ENCODE data around the gene AASDHPPT. TPM values are rescaled to one million over a fixed set of nuclear protein-coding genes. Genes with fewer than 3 reads are reported as not detected.

Gene AASDHPPT, protein sequence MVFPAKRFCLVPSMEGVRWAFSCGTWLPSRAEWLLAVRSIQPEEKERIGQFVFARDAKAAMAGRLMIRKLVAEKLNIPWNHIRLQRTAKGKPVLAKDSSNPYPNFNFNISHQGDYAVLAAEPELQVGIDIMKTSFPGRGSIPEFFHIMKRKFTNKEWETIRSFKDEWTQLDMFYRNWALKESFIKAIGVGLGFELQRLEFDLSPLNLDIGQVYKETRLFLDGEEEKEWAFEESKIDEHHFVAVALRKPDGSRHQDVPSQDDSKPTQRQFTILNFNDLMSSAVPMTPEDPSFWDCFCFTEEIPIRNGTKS
- 27.3 TPM for polyA plus RNA-seq (2013, experiment 1 of 2)
- 29.6 TPM for polyA plus RNA-seq (2013, experiment 2 of 2)

DNA sequence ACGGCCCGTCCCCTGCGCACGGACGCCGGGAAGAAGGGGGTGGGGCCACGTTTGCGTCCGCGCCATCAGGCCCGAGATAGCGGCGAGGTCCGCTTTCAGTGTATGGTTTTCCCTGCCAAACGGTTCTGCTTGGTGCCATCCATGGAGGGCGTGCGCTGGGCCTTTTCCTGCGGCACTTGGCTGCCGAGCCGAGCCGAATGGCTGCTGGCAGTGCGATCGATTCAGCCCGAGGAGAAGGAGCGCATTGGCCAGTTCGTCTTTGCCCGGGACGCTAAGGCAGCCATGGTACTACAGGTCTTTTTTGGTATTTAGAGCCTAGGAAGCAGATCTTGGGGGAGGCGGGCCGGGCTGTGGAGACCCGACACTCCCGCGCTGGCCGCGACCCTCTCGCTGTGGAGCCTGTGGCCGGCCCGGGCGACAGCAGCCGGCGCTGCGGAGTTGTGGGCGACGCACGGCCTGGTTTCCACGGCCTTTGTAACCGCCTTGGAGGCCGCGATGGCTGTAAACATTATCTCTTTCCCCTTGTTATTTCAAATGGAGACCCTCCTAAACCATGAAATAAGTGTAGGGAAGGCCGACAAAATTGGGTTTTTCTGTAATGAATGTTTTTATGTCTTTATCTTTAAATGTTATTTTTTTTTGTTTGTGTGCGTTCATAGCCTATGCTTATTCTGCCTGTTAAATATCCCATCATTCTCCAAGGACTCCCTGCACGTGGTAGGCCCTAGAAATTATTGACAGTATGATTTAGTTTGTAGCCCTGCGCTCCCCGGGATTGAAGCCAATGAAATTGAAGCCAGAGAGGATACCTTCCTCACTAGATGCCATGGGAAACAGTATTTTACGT, at the start of gene AASDHPPT:
Gene AASDHPPT, plus strand, starts transcription at position 54 of the 847 bp plus-strand sequence. Its CDS starts 49 bp downstream, at position 103.
- H3K23ac ChIP-seq (ENCODE audit: low read length in 2 of 2): peak within 1 kb of the TSS in 1 of 2 experiments; percentile 97
- H3K4me2 ChIP-seq (ENCODE audit: low read length, poor library complexity, severe bottlenecking): peak within 1 kb of the TSS; percentile 81
- H3K27me3 ChIP-seq (ENCODE audit: control insufficient read depth in 1 of 2, insufficient read depth in 1 of 2, low read length in 2 of 2): no peaks in the 10 kb centered on the region
- H3K9me3 ChIP-seq (ENCODE audit: control insufficient read depth, low read length): no peaks in the 10 kb centered on the region
- no peak within 1 kb of the TSS for H2AK5ac ChIP-seq (ENCODE audit: low read length, severe bottlenecking)
- peak within 1 kb of the TSS; percentile 87 for H4K8ac ChIP-seq (ENCODE audit: low read length)
- no peak within 1 kb of the TSS for H2BK12ac ChIP-seq (ENCODE audit: low read length in 2 of 2)
- H2BK120ac ChIP-seq (ENCODE audit: low read depth, low read length): peak within 1 kb of the TSS; percentile 29
- H3K79me1 ChIP-seq (replicated peaks; ENCODE audit: low read length, poor library complexity, severe bottlenecking): peaks cover 12% of the 10 kb centered on the region
- WGBS: under 1% methylated on average over 50 of the region's 55 CpGs
- H3K4me1 ChIP-seq (ENCODE audit: control insufficient read depth, insufficient read depth, low read depth, low read length): no peaks in the 10 kb centered on the region
- peak within 1 kb of the TSS; percentile 55 for H2BK15ac ChIP-seq (ENCODE audit: low read depth, poor library complexity, severe bottlenecking)
- peaks cover 0 to 32% of the 10 kb centered on the region in 2 experiments for H3K36me3 ChIP-seq (ENCODE audit: control insufficient read depth in 1 of 2, insufficient read depth in 2 of 2, low read depth in 1 of 2, low read length in 2 of 2)
- H3K18ac ChIP-seq (ENCODE audit: low read depth in 1 of 2, low read length in 2 of 2): peak within 1 kb of the TSS; percentile 97 to 100
- H4K91ac ChIP-seq (ENCODE audit: low read length): peak within 1 kb of the TSS; percentile 83
- H3K4me3 ChIP-seq (ENCODE audit: insufficient read depth in 1 of 2, low read depth in 1 of 2, low read length in 2 of 2): peak within 1 kb of the TSS; percentile 99 to 100
- peak within 1 kb of the TSS; percentile 79 to 99 for H3K4ac ChIP-seq (ENCODE audit: low read depth in 1 of 2, low read length in 2 of 2)
- no peak for DNase-seq
- H3K14ac ChIP-seq (ENCODE audit: low read length in 2 of 2): peak within 1 kb of the TSS in 1 of 2 experiments; percentile 100
- H2BK5ac ChIP-seq (ENCODE audit: low read depth, low read length, poor library complexity, severe bottlenecking): no peak within 1 kb of the TSS
- H3K27ac ChIP-seq (ENCODE audit: low read length, poor library complexity, severe bottlenecking): peak within 1 kb of the TSS; percentile 93
- peak within 1 kb of the TSS; percentile 97 for H2AFZ ChIP-seq (ENCODE audit: low read depth, low read length)
- peak within 1 kb of the TSS; percentile 100 for H3K9ac ChIP-seq (ENCODE audit: low read length)

DNA sequence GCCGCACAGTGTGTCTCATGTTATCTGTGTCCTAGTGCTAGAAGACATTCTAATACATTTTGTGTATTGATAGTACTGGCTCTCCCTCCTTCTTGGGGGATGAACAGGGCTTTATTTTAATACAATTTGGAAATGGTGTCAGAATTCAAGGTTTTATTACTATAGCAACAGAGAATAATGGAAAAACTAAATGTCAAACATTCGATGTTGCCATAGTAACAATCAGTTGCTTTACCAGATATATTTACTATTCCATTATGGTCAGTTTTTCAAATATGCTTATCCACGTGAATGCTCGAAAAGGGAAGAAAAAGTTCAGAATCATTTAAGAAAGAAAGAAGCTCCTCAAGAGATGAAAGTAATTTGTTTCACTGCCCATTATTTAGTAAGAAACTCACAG, 46.9 kb upstream of the AASDHPPT start:
- Histone ChIP-seq H3K4ac (ENCODE audit: low read depth in 1 of 2, low read length in 2 of 2) (no peak overlapping the region), H2AK5ac (ENCODE audit: low read length, severe bottlenecking) (no peak overlapping the region), H2BK12ac (ENCODE audit: low read length in 2 of 2) (no peak overlapping the region), H4K8ac (ENCODE audit: low read length) (no peak overlapping the region), H4K91ac (ENCODE audit: low read length) (no peak overlapping the region), H3K4me3 (ENCODE audit: insufficient read depth in 1 of 2, low read depth in 1 of 2, low read length in 2 of 2) (no peak overlapping the region), H3K27me3 (ENCODE audit: control insufficient read depth in 1 of 2, insufficient read depth in 1 of 2, low read length in 2 of 2) (no peaks in the 10 kb centered on the region), H3K79me1 (replicated peaks; ENCODE audit: low read length, poor library complexity, severe bottlenecking) (no peaks in the 10 kb centered on the region), H3K4me2 (ENCODE audit: low read length, poor library complexity, severe bottlenecking) (no peak overlapping the region), H3K23ac (ENCODE audit: low read length in 2 of 2) (no peak overlapping the region), H3K18ac (ENCODE audit: low read depth in 1 of 2, low read length in 2 of 2) (no peak overlapping the region), H2BK15ac (ENCODE audit: low read depth, poor library complexity, severe bottlenecking) (no peak overlapping the region), H2AFZ (ENCODE audit: low read depth, low read length) (no peak overlapping the region), H3K14ac (ENCODE audit: low read length in 2 of 2) (no peak overlapping the region), H3K9ac (ENCODE audit: low read length) (no peak overlapping the region), H3K9me3 (ENCODE audit: control insufficient read depth, low read length) (no peaks in the 10 kb centered on the region), H3K27ac (ENCODE audit: low read length, poor library complexity, severe bottlenecking) (no peak overlapping the region), H2BK5ac (ENCODE audit: low read depth, low read length, poor library complexity, severe bottlenecking) (no peak overlapping the region), H3K36me3 (ENCODE audit: control insufficient read depth in 1 of 2, insufficient read depth in 2 of 2, low read depth in 1 of 2, low read length in 2 of 2) (no peaks in the 10 kb centered on the region), H3K4me1 (ENCODE audit: control insufficient read depth, insufficient read depth, low read depth, low read length) (no peaks in the 10 kb centered on the region), H2BK120ac (ENCODE audit: low read depth, low read length) (no peak overlapping the region)
- DNase-seq: no peak
- 100% methylated on average over 1 of the region's 4 CpGs for WGBS

DNA sequence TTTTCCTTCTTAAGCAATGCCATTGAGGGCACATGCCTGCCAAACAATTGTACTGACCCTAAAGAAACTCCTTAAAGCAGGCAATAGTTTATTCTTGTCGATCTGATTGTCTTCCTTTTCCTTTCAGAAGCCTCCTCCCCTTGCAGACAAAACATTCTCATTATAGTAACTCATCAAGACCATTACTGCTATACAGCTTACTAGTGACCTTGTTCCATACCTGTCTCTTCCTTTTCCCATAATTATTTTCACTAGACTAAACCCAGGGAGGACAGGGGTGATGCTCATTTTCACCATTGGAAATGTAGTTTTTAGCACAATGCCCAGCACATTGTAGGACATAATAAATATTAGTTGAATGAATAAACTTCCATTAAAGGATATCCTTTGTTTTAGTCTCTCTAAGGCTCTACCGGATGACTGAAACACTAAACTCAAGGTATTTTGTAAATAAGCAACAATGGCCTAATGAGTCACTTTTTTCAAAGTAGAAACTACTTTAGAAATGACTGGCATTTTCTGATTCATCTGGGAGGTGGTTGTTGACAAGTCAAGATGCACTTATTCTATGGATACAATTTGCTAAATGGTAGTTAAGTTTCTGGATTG, 46.2 kb upstream of the AASDHPPT start:
- H2BK120ac ChIP-seq (ENCODE audit: low read depth, low read length): no peak overlapping the region
- no peak overlapping the region for H2BK5ac ChIP-seq (ENCODE audit: low read depth, low read length, poor library complexity, severe bottlenecking)
- DNase-seq: peak; percentile 14
- H3K27ac ChIP-seq (ENCODE audit: low read length, poor library complexity, severe bottlenecking): no peak overlapping the region
- H3K27me3 ChIP-seq (ENCODE audit: control insufficient read depth in 1 of 2, insufficient read depth in 1 of 2, low read length in 2 of 2): no peaks in the 10 kb centered on the region
- H3K36me3 ChIP-seq (ENCODE audit: control insufficient read depth in 1 of 2, insufficient read depth in 2 of 2, low read depth in 1 of 2, low read length in 2 of 2): no peaks in the 10 kb centered on the region
- no peak overlapping the region for H2BK15ac ChIP-seq (ENCODE audit: low read depth, poor library complexity, severe bottlenecking)
- no peaks in the 10 kb centered on the region for H3K79me1 ChIP-seq (replicated peaks; ENCODE audit: low read length, poor library complexity, severe bottlenecking)
- no peak overlapping the region for H4K8ac ChIP-seq (ENCODE audit: low read length)
- no peak overlapping the region for H3K4ac ChIP-seq (ENCODE audit: low read depth in 1 of 2, low read length in 2 of 2)
- no peaks in the 10 kb centered on the region for H3K9me3 ChIP-seq (ENCODE audit: control insufficient read depth, low read length)
- H3K4me1 ChIP-seq (ENCODE audit: control insufficient read depth, insufficient read depth, low read depth, low read length): no peaks in the 10 kb centered on the region
- no peak overlapping the region for H2BK12ac ChIP-seq (ENCODE audit: low read length in 2 of 2)
- no peak overlapping the region for H3K14ac ChIP-seq (ENCODE audit: low read length in 2 of 2)
- no peak overlapping the region for H3K4me3 ChIP-seq (ENCODE audit: insufficient read depth in 1 of 2, low read depth in 1 of 2, low read length in 2 of 2)
- no peak overlapping the region for H4K91ac ChIP-seq (ENCODE audit: low read length)
- no peak overlapping the region for H3K9ac ChIP-seq (ENCODE audit: low read length)
- no peak overlapping the region for H2AFZ ChIP-seq (ENCODE audit: low read depth, low read length)
- no peak overlapping the region for H3K4me2 ChIP-seq (ENCODE audit: low read length, poor library complexity, severe bottlenecking)
- no peak overlapping the region for H3K23ac ChIP-seq (ENCODE audit: low read length in 2 of 2)
- H2AK5ac ChIP-seq (ENCODE audit: low read length, severe bottlenecking): no peak overlapping the region
- WGBS: 75% methylated on average over 1 of the region's 2 CpGs
- H3K18ac ChIP-seq (ENCODE audit: low read depth in 1 of 2, low read length in 2 of 2): no peak overlapping the region

DNA sequence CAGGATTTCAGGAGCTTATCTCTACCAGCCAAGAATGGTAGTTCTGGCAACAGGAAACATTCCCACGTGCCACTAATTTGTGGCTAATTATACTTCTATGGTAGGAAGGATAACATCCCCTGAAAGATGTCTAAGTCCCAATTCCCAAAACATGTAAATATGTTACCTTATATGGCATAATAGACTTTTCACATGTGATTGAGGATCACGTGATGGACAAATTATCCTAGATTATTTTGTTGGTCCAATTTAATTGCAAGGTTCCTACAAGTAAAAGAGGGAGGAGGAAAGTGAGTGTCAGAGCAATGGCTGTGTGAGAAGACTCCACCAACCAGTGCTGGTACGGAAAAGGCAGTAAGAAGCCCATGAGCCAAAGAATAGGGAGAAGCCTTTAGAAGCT, 45.5 kb upstream of the AASDHPPT start:
- no peak overlapping the region for H4K8ac ChIP-seq (ENCODE audit: low read length)
- no peak overlapping the region for H3K4ac ChIP-seq (ENCODE audit: low read depth in 1 of 2, low read length in 2 of 2)
- H3K14ac ChIP-seq (ENCODE audit: low read length in 2 of 2): no peak overlapping the region
- H3K9me3 ChIP-seq (ENCODE audit: control insufficient read depth, low read length): no peaks in the 10 kb centered on the region
- 96% methylated on average over 2 of the region's 3 CpGs for WGBS
- no peak overlapping the region for H3K18ac ChIP-seq (ENCODE audit: low read depth in 1 of 2, low read length in 2 of 2)
- H2BK5ac ChIP-seq (ENCODE audit: low read depth, low read length, poor library complexity, severe bottlenecking): no peak overlapping the region
- no peak overlapping the region for H3K23ac ChIP-seq (ENCODE audit: low read length in 2 of 2)
- no peak overlapping the region for H3K9ac ChIP-seq (ENCODE audit: low read length)
- H3K4me1 ChIP-seq (ENCODE audit: control insufficient read depth, insufficient read depth, low read depth, low read length): no peaks in the 10 kb centered on the region
- H2BK15ac ChIP-seq (ENCODE audit: low read depth, poor library complexity, severe bottlenecking): no peak overlapping the region
- no peak overlapping the region for H2AFZ ChIP-seq (ENCODE audit: low read depth, low read length)
- no peak overlapping the region for H4K91ac ChIP-seq (ENCODE audit: low read length)
- no peak for DNase-seq
- no peak overlapping the region for H3K4me2 ChIP-seq (ENCODE audit: low read length, poor library complexity, severe bottlenecking)
- H2AK5ac ChIP-seq (ENCODE audit: low read length, severe bottlenecking): no peak overlapping the region
- no peaks in the 10 kb centered on the region for H3K27me3 ChIP-seq (ENCODE audit: control insufficient read depth in 1 of 2, insufficient read depth in 1 of 2, low read length in 2 of 2)
- no peaks in the 10 kb centered on the region for H3K36me3 ChIP-seq (ENCODE audit: control insufficient read depth in 1 of 2, insufficient read depth in 2 of 2, low read depth in 1 of 2, low read length in 2 of 2)
- no peak overlapping the region for H3K4me3 ChIP-seq (ENCODE audit: insufficient read depth in 1 of 2, low read depth in 1 of 2, low read length in 2 of 2)
- H2BK120ac ChIP-seq (ENCODE audit: low read depth, low read length): no peak overlapping the region
- H3K27ac ChIP-seq (ENCODE audit: low read length, poor library complexity, severe bottlenecking): no peak overlapping the region
- no peak overlapping the region for H2BK12ac ChIP-seq (ENCODE audit: low read length in 2 of 2)
- no peaks in the 10 kb centered on the region for H3K79me1 ChIP-seq (replicated peaks; ENCODE audit: low read length, poor library complexity, severe bottlenecking)

Data from mesenchymal stem cell (in vitro differentiated cells and primary cell).